ENCODE results near the gene PMPCA. TPM values are rescaled to one million over a fixed set of nuclear protein-coding genes. Genes with fewer than 3 reads are reported as not detected.

The PMPCA gene
- total and polyA plus RNA-seq, 2 of the 8 experiments (the other 6 are each of a cell fraction or from before 2014, with no cell fraction given) = 60.0 to 88.2 TPM

DNA sequence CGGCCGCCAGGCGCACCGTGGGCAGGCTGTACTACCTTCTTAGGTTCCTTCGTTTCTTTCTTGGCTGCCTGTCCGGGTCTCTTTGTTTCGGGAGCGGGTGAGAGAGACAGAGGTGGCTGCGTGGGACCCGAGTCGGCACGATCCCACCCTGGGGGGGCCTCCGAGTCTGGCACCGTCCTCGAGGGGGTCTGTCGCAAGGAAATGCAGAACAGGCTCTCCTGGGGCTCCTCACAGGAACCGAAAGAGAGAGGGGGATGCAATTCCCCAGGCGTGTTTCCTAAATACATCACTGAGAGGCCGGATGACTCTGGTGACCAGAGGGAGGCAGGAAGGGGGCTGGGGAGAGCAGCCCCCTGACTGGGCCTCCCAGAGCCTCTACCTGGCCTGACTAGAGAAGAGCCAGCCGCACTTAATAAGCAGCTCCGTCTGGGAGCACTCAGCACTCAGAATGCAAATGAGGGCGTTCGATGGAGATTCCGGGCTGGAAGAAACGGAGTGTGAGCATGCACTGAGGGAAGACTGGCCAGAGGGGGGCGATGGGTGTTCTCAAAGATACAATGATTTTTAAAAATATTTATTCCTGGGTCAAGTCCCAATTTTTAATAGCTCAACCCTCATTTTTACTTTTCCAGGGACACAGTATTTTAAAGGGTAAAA lies 40.9 kb downstream of the PMPCA start:
- Histone ChIP-seq H3K23ac (ENCODE audit: insufficient read length) (no peak overlapping the region), H3K79me2 (ENCODE audit: control insufficient read depth in 1 of 2, insufficient read depth in 2 of 2, low read length in 2 of 2) (no peaks in the 10 kb centered on the region), H3K18ac (ENCODE audit: extremely low read depth, low read length) (no peak overlapping the region), H4K20me1 (replicated peaks in 1 of 2; ENCODE audit: control insufficient read depth in 1 of 2, insufficient read depth in 2 of 2, low read length in 2 of 2) (peaks cover 0 to 14% of the 10 kb centered on the region in 2 experiments), H2AK5ac (ENCODE audit: low read depth, low read length) (no peak overlapping the region), H3K27me3 (replicated peaks in 1 of 4; ENCODE audit: control insufficient read depth in 3 of 4, extremely low read depth in 1 of 4, insufficient read depth in 3 of 4, low read length in 3 of 4) (no peaks in the 10 kb centered on the region), H3K4me2 (ENCODE audit: insufficient read depth in 1 of 2, low read depth in 2 of 2, low read length in 2 of 2) (no peak overlapping the region), H3K27ac (ENCODE audit: low read depth, low read length) (no peak overlapping the region), H3K36me3 (ENCODE audit: control insufficient read depth in 2 of 4, insufficient read depth in 4 of 4, low read length in 3 of 4) (peaks cover 34 to 64% (median 56%) of the 10 kb centered on the region in 4 experiments), H4K5ac (ENCODE audit: insufficient read length, low read depth, low read length) (no peak overlapping the region), H2AFZ (ENCODE audit: low read length) (no peak overlapping the region), H3K56ac (replicated peaks; ENCODE audit: insufficient read length, low read depth, low read length) (no peak overlapping the region), H2BK20ac (ENCODE audit: low read length) (no peak overlapping the region), H2BK120ac (replicated peaks; ENCODE audit: low read depth, low read length) (no peak overlapping the region), H3K4ac (replicated peaks; ENCODE audit: insufficient read length, low read depth, low read length) (no peak overlapping the region), H3K79me1 (ENCODE audit: low read depth, low read length) (no peaks in the 10 kb centered on the region), H2BK5ac (ENCODE audit: low read depth, low read length) (no peak overlapping the region), H2BK12ac (ENCODE audit: low read depth, low read length) (no peak overlapping the region), H3K4me3 (ENCODE audit: extremely low read depth in 1 of 4, insufficient read depth in 2 of 4, low read depth in 3 of 4, low read length in 4 of 4) (no peak overlapping the region), H3K9ac (replicated peaks in 1 of 4; ENCODE audit: extremely low read depth in 1 of 4, low read depth in 3 of 4, low read length in 3 of 4) (no peak overlapping the region), H3K14ac (ENCODE audit: insufficient read length) (no peak overlapping the region), H3K4me1 (replicated peaks in 1 of 4; ENCODE audit: control insufficient read depth in 3 of 4, insufficient read depth in 4 of 4, low read length in 3 of 4) (no peaks in the 10 kb centered on the region), H2BK15ac (ENCODE audit: low read length) (no peak overlapping the region), H4K91ac (replicated peaks; ENCODE audit: insufficient read length, low read length) (no peak overlapping the region), H4K8ac (ENCODE audit: extremely low read depth, insufficient read depth, low read length) (no peak overlapping the region), H3K23me2 (ENCODE audit: low read depth, low read length) (no peaks in the 10 kb centered on the region), H3K9me3 (ENCODE audit: insufficient read depth in 2 of 2, low read depth in 1 of 2, low read length in 1 of 2) (no peaks in the 10 kb centered on the region)
- POLR2A ChIA-PET (ENCODE audit: partially characterized antibody) = interaction anchor here (1.0 to 1.4 kb wide), 2 partner anchors 13 to 22 kb away, joined by 3 to 4 read pairs; no protein-coding TSS in a partner anchor
- FAIRE-seq (no peak), DNase-seq (ENCODE audit: low read depth in 1 of 2, low spot score in 2 of 2) (no peak)
- WGBS, 2 experiments (ENCODE audit: extremely low coverage in 1 of 2, insufficient coverage in 1 of 2, insufficient read length in 1 of 2, insufficient replicate concordance in 2 of 2, low coverage in 1 of 2, low lambda C conversion rate in 2 of 2, missing lambda C conversion rate in 1 of 2) = 90% methylated on average over 23 of the region's 26 CpGs; no CpG with 5 or more reads in 1 of the 2 experiments
- CTCF ChIA-PET (ENCODE audit: partially characterized antibody) = interaction anchor here (0.9 to 2.7 kb wide), 7 partner anchors 8 to 63 kb away, joined by 3 to 9 read pairs (median 3); partner anchors contain the start of gene INPP5E
- no peak for TF ChIP-seq JUND (IDR thresholded peaks at IDR 0.05; ENCODE audit: low read length)
- TF ChIP-seq SIX5 (IDR thresholded peaks at IDR 0.05; ENCODE audit: low read depth, low read length) = no peak
- TF ChIP-seq KDM5A (IDR thresholded peaks at IDR 0.05; ENCODE audit: low read length) = no peak
- no peak for TF ChIP-seq HDAC6 (IDR thresholded peaks at IDR 0.05; ENCODE audit: low read depth, low read length)
- no peak for TF ChIP-seq SP1 (IDR thresholded peaks at IDR 0.05; ENCODE audit: low read depth, low read length)
- TF ChIP-seq NANOG (IDR thresholded peaks at IDR 0.05; ENCODE audit: insufficient read depth, low read depth, low read length, poor library complexity, severe bottlenecking) = no peak
- no peak for TF ChIP-seq MAX (IDR thresholded peaks at IDR 0.05)

Data from H1 (cell line).